Sigmoid colon (tissue), 3 donors: Measurements from ENCODE around the gene AGT.
"Not testable (repeated sequence)": the region's sequence is repeated elsewhere in the genome, so short reads cannot be mapped to it uniquely, and the experiment has no call there.

ENCODE experiments used
- CTCF ChIP-seq, 4 experiments: fragments of 450-650 bp in 3 of 4; fragments of 200-600 bp in 1 of 4; IDR thresholded peaks; one replicate each; pipeline ENCODE4 v1.5.1; 2016 to 2019; ENCODE audit warnings: antibody characterized with exemption in 4 of 4, mild to moderate bottlenecking in 3 of 4, moderate library complexity in 2 of 4
- POLR2A ChIP-seq, 2 donors: fragments of 450-650 bp; IDR thresholded peaks; one replicate each; pipeline ENCODE4 v1.6.1; 2016; ENCODE audit warnings: antibody characterized with exemption in 2 of 2, mild to moderate bottlenecking in 2 of 2, moderate library complexity in 2 of 2

- TF ChIP-seq CTCF, POLR2A (IDR thresholded peaks at IDR 0.05): not testable (repeated sequence)
These were observed 2.5 kb upstream of the AGT start for GRCh38 chr1:230716453-230716852.
